GM19397 (cell line): Measurements from ENCODE around the gene KCNC4.

Experiments
- ATAC-seq: cut with Tn5 transposase; IDR thresholded peaks from one replicate; pipeline ENCODE4 v1.9.1; 2021; ENCODE audit warnings: mild to moderate bottlenecking, moderate library complexity; ENCODE audit not compliant: unreplicated experiment

KCNC4 gene

GRCh38 chr1:110250749-110251148 is 40.6 kb downstream of the KCNC4 start:
- no peak for ATAC-seq

DNA sequence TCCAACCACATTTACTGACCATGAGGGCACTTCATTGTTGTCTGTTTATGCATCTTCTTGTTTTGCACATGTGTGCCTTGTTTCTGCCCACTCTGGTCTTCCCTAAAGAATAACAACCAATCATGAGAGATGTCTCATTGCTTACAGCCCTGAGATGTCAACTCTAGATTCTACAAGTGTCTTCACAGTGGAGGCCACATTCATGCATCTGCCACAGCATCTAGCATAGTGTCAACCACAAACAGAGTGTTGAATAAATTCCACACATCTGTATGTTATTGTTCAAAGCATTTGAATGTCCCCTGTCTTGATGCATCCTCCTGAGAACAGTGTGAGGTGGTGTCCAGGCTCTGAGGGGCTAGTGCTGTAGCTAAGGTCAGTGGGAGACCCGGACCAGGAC is 43.1 kb downstream of the KCNC4 start:
- ATAC-seq = no peak

DNA sequence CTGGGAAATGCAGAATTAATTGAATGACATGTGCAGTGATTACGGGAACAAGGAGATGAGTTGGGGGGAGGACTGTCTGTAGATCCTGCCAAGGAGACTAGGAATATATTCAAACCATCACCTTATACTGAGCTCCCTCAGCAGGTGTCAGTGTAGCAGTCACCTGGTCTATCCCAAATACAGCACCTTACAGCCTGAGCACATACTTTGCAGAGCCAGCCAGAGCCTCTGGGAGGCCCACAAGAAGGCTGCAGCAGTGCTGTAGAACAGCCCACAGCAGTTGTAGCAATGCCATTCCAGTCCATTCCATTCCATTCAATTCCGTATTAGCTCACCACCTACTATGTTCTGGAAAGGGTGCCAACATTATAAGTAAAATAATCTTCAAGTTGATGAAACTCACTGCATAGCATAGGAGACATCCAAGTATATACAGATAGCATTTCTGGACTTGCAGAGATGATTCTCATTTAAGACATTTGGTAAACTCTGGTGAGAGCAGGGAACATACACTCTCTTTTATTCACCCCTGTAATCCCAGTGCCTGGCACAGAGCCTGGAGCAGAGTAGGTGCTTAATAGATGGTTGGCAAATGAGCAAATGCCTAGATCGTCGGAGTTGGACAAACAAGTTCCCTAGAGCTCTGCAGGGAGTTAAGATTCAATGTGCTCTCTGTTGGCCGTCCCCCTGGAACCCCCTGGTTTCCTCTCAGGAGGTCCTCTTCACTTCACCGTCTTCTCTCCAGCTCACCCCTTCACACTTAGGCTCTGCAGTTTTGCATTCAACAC is 44.7 kb downstream of the KCNC4 start:
- ATAC-seq = no peak

DNA sequence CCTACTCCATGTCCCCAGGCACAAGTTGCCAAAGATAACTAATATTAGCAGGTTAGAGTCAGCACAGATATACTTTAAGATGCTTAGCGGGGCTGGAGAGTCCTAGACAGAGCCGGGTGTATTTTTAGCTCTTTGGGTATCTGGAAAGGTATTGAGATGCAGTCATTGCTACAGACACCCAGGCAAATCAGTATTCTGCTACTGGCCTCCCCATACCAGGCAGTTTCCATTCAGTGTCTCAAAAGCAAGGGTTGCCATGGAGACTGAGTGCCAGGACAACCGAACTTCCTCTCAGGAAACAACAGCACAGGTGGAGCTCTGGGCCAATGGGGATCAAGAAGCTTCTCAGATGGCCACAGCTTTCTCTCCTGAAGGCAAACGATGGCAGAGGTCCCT is 45.3 kb downstream of the KCNC4 start:
- ATAC-seq = no peak

DNA sequence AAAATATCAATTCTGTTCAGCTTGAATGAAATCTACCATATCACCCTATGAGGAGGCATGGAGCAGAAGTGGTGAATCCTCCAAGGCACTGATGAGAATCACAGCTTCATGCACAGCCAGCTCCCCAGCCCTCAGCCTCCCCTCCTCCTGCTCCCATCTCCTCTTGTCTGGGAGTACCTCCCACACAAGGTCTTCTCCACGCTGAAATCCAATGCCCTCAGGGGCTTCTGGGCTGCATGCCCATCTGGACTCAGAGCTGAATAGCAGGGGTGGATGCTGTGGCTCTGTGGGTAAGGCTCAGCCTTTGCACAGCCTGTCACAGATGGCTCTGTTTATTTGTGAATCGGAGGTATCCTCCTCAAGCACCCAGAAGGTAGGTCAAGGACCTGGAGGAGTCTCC is 48.6 kb downstream of the KCNC4 start:
- no peak for ATAC-seq

GRCh38 chr1:110259770-110260169 is 49.7 kb downstream of the KCNC4 start:
- ATAC-seq = no peak
